ENCODE data around the gene ARHGEF33.

The ARHGEF33 gene

DNA sequence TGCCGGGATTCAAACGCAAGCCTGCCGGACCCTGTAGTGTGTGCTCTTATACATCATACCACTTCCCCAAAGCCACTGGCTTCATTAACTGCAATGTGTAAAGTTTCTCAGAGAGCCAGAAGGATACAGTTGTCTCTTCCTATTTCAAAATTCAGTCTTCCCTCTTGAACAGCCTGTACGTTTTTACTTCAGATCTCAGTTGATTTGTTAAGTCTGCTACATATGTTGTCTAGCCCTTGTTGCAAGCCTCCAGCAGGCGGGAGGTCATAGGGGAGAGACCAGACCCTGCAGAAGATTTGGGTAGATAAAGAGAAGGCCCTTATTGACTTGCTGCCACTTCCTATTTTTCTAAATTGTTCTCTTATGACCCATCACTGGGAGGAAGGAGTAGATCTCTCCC, 56.2 kb downstream of the ARHGEF33 start:
- Histone ChIP-seq H3K4me1 (ENCODE audit: control insufficient read depth in 1 of 2, insufficient read depth in 1 of 2, low read depth in 1 of 2, low read length in 1 of 2) (peaks cover 3 to 11% of the 10 kb centered on the region in 2 experiments), H3K27ac (no peak overlapping the region), H3K4me3 (ENCODE audit: low read depth in 1 of 2, low read length in 1 of 2) (no peak overlapping the region), H3K27me3 (no peaks in the 10 kb centered on the region), H3K36me3 (no peaks in the 10 kb centered on the region), H3K9me3 (no peaks in the 10 kb centered on the region)
- no peak for TF ChIP-seq CTCF (IDR thresholded peaks at IDR 0.05)

- H3K36me3 ChIP-seq: no peaks in the 10 kb centered on the region
- no peak overlapping the region for H3K4me3 ChIP-seq (ENCODE audit: low read depth in 1 of 2, low read length in 1 of 2)
- no peaks in the 10 kb centered on the region for H3K27me3 ChIP-seq
- H3K27ac ChIP-seq: no peak overlapping the region
- no peaks in the 10 kb centered on the region for H3K9me3 ChIP-seq
- peaks cover 3 to 11% of the 10 kb centered on the region in 2 experiments for H3K4me1 ChIP-seq (ENCODE audit: control insufficient read depth in 1 of 2, insufficient read depth in 1 of 2, low read depth in 1 of 2, low read length in 1 of 2)
- TF ChIP-seq CTCF (IDR thresholded peaks at IDR 0.05): no peak
These were observed 57.9 kb downstream of the ARHGEF33 start for GRCh38 chr2:38947241-38948239.

DNA sequence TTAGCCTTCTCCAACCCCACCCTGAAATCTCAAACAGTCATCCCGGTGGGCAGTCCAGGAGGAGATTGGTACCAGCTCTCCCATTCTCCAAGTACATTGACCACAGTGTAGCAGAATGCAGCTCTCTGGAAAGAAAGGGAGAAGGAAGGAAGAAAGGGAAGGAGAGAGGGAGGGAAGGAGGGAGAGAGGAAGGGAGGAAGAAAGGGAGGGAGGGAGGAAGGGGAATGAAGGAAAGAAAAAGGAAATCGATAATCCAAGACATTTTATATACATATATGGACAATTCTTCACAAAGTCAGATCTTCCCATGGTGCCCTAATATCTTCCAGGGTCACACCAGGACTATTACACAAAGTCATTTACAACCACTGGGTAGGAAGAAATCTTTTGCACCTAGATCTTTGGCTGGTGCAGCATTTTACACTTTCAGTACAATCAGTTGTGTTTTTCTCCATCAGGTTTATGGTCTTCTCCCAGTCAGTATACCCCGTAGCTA, 58.8 kb downstream of the ARHGEF33 start:
- TF ChIP-seq CTCF (IDR thresholded peaks at IDR 0.05): no peak
- H3K36me3 ChIP-seq: no peaks in the 10 kb centered on the region
- H3K4me1 ChIP-seq (ENCODE audit: control insufficient read depth in 1 of 2, insufficient read depth in 1 of 2, low read depth in 1 of 2, low read length in 1 of 2): peaks cover 3 to 11% of the 10 kb centered on the region in 2 experiments
- no peak overlapping the region for H3K27ac ChIP-seq
- H3K4me3 ChIP-seq (ENCODE audit: low read depth in 1 of 2, low read length in 1 of 2): no peak overlapping the region
- H3K9me3 ChIP-seq: no peaks in the 10 kb centered on the region
- no peaks in the 10 kb centered on the region for H3K27me3 ChIP-seq

DNA sequence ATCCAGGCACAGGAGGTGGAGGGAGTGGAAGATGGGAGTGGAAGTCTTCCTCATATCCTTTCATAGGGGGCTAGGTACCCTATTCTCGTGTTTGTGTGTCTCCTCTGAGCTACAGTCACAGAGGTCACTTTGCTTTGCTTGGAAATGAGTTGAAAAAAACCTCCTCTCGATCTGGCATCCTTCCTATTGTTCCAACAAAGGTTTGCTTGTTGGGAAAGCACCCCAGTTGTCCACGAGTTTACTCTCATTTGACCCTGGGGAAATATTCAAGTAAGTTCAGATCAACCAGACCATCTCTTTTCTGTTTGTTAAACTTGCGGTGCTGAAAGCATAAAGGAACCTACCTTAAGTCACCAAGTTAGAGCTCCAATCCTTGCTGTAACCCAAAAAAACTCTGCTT, 59.3 kb downstream of the ARHGEF33 start:
- H3K9me3 ChIP-seq: no peaks in the 10 kb centered on the region
- H3K4me3 ChIP-seq (ENCODE audit: low read depth in 1 of 2, low read length in 1 of 2): no peak overlapping the region
- no peaks in the 10 kb centered on the region for H3K27me3 ChIP-seq
- H3K27ac ChIP-seq: no peak overlapping the region
- no peaks in the 10 kb centered on the region for H3K36me3 ChIP-seq
- peaks cover 3 to 11% of the 10 kb centered on the region in 2 experiments for H3K4me1 ChIP-seq (ENCODE audit: control insufficient read depth in 1 of 2, insufficient read depth in 1 of 2, low read depth in 1 of 2, low read length in 1 of 2)
- TF ChIP-seq CTCF (IDR thresholded peaks at IDR 0.05): no peak

DNA sequence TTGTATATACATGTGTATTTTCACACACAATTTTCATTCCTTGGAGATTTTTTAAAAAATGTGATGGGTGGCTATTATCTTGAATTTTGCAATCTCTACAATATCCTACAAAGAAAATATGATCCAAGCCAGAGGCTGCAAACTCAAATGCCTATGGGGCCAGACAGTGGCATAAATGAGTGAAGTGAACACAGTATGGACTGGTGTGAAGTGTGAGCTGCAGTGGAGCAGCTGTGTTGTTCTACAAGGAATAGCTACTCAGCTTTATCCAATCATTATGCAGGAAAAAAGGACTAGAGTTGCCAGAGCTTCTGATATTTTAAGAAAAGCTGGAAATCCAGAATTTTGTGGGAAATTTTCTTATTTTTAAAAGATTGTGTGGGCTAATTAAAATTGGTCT, 62.1 kb downstream of the ARHGEF33 start:
- no peak for TF ChIP-seq CTCF (IDR thresholded peaks at IDR 0.05)
- Histone ChIP-seq H3K36me3 (no peaks in the 10 kb centered on the region), H3K4me1 (ENCODE audit: control insufficient read depth in 1 of 2, insufficient read depth in 1 of 2, low read depth in 1 of 2, low read length in 1 of 2) (no peaks in the 10 kb centered on the region), H3K27me3 (no peaks in the 10 kb centered on the region), H3K27ac (no peak overlapping the region), H3K9me3 (no peaks in the 10 kb centered on the region), H3K4me3 (ENCODE audit: low read depth in 1 of 2, low read length in 1 of 2) (no peak overlapping the region)
